GM21367 (cell line): ENCODE data around the gene CPEB2.
"Not testable (repeated sequence)": the region's sequence is repeated elsewhere in the genome, so short reads cannot be mapped to it uniquely, and the experiment has no call there.

Experiments
- ATAC-seq: cut with Tn5 transposase; IDR thresholded peaks from one replicate; pipeline ENCODE4 v1.9.1; 2021; ENCODE audit not compliant: unreplicated experiment

CPEB2 gene

DNA sequence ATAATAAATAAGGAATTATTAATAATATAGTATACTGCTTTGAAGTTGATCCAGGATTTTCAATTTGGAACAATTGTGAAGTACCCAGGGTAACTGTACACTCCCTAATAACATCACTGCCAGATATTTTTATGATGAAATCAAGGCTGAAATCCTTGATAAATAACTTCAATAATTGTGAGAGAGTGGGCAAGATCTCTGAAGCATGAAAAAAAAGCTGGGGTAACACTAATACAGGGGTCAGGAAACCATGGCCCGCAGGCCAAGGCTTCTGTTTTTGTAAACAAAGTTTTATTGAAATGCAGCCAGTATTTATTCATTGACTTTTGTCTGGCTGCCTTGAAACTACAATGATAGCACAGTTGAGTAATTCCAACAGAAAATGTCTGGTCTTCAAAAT lies 41.6 kb downstream of the CPEB2 start:
- no peak for ATAC-seq

GRCh38 chr4:15054541-15054940 lies 52.3 kb downstream of the CPEB2 start:
- ATAC-seq: no peak

GRCh38 chr4:15060213-15060612 lies 57.9 kb downstream of the CPEB2 start:
- no peak for ATAC-seq

- ATAC-seq: no peak
Measured at GRCh38 chr4:15063341-15063740, 61.1 kb downstream of the CPEB2 start.

DNA sequence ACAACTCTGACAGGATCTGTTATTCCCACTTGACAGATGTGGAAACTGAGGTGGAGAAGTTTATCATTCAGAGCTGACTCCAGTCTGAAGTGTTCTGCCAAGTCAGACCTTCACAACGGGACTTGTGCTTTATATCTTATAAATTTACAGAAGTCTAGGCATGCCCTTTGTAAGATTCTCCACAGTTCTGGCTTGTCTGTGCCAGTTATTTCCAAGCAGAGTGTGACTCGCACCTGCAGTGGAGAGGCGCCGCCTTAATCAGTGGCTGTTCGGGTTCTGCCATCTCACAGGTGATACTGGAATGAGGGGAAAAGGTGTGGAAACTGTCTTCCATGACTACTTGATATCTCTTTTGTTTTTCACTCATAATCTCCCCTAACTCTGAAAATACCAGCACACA lies 63.2 kb downstream of the CPEB2 start:
- no peak for ATAC-seq

- ATAC-seq: no peak
Measured at GRCh38 chr4:15066140-15066539, 63.9 kb downstream of the CPEB2 start.

DNA sequence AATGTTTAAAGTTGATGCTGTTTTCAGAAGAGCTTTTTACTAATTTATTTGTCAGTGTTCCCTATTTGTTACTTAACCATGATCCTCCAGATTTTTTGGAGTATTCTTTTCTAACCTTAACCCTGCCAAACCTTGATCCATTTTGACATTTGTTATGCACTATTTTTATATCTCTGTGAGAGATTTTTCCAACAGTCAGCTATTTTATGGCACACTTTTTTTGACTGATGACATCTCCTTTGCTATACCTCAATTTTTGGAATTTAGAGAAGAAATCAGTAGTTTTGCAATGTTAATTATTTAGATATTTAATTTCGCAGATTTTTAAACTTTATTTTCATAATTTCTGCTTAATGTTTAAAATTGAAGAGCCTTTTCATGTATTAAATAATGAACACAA lies 66.0 kb downstream of the CPEB2 start:
- ATAC-seq: no peak

DNA sequence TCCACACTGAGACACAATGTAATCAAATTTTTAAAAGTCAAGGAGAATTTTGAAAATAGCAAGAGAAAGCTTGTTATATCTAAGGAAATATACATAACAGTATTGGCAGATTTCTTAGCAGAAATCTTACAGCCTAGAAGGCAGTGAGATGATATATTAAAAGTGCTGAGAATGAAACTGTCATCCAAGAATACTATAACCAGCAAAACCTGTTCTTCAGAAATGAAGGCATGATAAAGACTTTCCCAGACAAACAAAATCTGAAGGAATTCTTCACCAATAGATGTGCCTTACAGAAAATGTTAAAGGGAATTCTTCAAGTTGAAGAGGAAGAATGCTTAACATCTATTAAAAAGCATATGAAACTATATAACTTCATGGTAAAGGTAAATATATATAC lies 73.6 kb downstream of the CPEB2 start:
- no peak for ATAC-seq

DNA sequence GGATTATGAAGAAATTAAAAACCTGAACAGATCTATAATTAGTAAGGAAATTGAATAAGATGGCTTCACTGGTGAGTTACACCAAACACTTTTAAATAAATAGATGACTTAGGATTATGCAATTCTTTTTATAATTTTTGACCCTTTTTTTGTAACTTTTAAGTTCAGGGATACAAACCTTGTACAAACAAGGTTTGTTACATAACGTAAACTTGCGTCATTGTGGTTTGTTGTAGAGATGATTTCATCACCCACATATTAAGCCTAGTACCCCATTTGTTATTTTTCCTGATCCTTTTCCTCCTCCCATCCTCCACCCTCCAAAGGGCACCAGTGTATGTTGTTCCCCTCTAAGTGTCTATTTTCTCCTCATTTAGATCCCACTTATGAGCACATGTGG lies 75.7 kb downstream of the CPEB2 start:
- no peak for ATAC-seq

DNA sequence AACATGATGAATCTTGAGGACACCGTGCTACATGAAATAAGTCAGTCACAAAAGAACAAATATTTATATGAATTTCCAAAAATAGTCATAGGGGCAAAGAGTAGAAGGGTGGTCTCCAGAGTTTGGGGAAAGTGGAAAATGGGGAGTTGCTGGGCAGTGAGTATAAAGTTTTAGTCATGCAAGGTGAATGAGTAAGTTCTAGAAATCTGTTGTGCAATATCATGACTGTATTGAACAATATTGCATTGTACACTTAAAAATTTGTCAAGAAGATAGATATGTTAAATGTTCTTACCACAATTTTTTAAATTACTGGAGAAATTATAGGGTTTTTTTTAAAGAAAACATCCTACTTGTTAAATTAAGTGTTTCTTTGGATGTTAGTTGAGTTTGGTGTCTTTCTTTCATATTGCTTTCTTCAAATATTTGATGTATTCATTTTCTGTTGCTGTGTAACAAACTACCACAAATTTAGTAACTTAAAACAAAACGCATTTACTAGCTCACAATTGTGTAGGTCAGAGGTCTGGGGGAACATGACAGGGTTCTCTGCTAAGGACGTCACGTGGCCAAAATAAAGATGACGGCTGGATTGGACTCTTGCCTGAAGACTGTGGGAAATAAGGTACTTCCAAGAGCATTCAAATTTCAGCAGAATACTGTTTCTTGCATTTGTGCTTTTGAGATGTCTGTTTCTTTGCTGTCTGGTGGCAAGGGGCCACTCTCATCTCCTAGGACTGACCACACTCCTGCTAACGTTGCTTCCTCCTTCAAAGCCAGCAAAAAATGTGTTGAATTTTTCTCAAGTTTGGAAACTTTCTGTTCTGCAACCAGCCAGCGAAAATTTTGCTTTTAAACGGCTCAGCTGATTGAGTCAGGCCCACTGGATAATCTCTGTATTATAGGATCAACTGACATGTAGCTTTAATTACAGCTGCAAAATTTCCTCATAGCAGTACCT lies 76.7 kb downstream of the CPEB2 start:
- ATAC-seq: no peak

DNA sequence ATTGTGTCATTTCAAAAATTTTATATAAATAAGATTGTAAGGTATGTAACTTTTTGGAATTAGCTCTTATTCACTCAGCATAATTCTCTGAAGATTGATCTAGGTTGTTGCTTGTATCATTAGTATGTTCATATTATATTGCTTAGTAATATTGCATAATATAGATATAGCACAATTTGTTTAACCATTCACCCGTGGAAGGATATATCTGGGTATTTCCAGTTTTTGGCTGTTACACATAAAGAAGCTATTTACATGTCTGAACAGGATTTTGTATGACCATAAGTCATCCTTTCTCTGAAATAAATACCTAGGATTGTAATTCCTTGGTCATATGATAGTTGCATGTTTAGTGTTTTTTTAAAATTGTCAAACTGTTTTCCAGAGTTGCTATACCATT lies 82.5 kb downstream of the CPEB2 start:
- ATAC-seq: no peak

DNA sequence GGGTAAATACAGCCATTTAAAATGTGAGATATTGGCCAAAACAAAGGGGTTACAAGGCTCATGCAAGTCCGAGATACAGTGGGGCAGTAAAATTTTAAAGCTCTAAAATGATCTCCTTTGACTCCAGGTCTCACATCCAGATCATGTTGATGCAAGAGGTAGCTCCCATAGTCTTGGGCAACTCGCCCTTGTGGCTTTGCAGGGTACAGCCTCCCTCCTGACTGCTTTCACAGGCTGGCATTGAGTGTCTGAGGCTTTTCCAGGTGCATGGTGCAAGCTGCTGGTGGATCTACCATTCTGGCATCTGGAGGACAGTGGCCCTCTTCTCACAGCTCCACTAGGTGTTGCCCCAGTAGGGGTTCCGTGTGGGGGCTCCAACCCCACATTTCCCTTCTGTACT lies 83.5 kb downstream of the CPEB2 start:
- not testable (repeated sequence) for ATAC-seq

- not testable (repeated sequence) for ATAC-seq
Measured at GRCh38 chr4:15086259-15086658, 84.0 kb downstream of the CPEB2 start.

GRCh38 chr4:15088394-15089035 lies 86.2 kb downstream of the CPEB2 start:
- no peak for ATAC-seq

- no peak for ATAC-seq
Measured at GRCh38 chr4:15089979-15090378, 87.7 kb downstream of the CPEB2 start.

DNA sequence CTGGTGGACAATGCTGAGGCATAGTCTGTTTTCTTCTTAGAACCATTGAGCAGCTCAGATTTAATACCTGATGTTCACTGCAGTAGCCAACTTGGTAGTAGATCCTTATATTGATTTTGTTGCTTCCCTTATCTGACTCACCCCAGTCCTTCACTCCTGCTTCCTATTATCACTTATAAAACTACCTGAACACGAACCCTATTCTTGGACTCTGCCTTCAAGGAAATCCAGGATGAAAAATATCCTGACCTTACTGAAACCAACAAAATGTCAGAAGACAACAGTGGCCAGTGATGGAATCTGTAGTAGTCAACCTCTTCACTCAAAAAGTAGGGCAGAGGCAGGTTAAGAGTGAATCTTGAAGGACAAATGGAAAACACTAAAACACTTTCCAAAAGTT lies 98.1 kb downstream of the CPEB2 start:
- no peak for ATAC-seq

DNA sequence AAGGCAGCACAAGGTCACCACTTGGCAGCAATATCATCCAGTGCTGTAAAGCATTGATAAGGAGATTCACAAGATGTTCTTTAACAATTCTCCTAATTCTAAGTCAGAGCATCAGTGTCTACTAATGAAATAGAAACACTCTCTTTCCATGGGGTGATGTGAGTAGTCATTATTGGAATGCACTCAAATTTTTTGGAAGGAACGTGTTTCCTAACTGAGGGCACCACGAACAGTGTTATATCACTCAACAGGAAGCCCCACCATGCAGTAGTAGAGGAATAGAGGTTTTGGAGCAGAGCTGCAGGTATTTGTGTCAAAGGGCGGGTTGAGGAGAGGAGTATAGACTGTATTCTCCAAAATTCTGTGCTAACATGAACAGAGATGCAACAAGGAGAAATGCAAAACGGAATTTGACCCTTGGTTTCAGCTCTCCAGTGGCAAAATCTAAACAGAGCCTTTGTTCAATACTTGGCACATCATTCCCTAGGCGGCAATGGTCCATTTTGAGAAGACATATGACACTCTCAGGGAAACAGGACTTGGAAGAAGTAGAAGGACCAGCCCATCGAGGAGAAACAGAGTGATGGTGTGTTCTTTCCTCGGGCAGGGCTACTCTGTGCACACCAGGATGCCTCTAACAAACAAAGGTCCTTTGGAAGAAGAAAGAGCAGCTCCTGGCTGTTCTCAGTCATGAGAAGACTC lies 98.9 kb downstream of the CPEB2 start:
- ATAC-seq: no peak

- ATAC-seq: no peak
Measured at GRCh38 chr4:15104825-15105224, 102.5 kb downstream of the CPEB2 start.

- no peak for ATAC-seq
Measured at GRCh38 chr4:15106399-15106798, 104.1 kb downstream of the CPEB2 start.

DNA sequence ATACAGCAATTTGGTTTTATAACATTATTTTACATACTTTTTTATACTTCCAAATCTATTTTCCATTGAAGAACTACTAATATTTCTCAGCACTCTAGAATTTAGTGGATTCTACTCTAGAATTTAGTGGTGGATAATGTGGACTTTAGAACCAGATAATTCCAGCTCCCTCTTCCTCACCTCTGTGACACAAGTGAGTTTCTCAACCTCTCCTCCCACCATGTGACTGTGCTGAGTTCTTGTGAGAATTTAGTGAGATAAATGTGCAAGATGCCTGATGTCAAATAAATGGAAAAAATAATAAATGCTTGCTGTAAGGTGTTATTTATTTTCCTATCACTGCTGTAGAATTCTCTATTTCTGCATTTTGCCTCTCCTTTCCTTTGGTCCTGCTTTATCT lies 107.3 kb downstream of the CPEB2 start:
- no peak for ATAC-seq

- no peak for ATAC-seq
Measured at GRCh38 chr4:15110120-15110571, 107.9 kb downstream of the CPEB2 start.
